Peyer's patch (tissue), 4 donors: ENCODE data around the gene ACSL5. TPM values are rescaled to one million over a fixed set of nuclear protein-coding genes. Genes with fewer than 3 reads are reported as not detected.

Experiments used
- DNase-seq, 3 donors: peaks; one replicate each; pipeline ENCODE4 v3.0.0-alpha.2; 2017 to 2019
- H3K27ac ChIP-seq, 4 donors: fragments of 200-600 bp; sonication (generic); one replicate each; pipeline ENCODE4 v1.5.1; 2016 to 2019
- H3K27me3 ChIP-seq, 2 donors: fragments of 200-600 bp; sonication (generic); one replicate each; pipeline ENCODE4 v1.5.1; 2019
- H3K36me3 ChIP-seq, 3 donors: fragments of 200-600 bp; sonication (generic); one replicate each; pipeline ENCODE4 v1.5.1; 2016 to 2019
- H3K4me1 ChIP-seq, 4 donors: fragments of 200-600 bp; sonication (generic); one replicate each; pipeline ENCODE4 v1.5.1; 2016 to 2019
- H3K4me3 ChIP-seq, 4 donors: fragments of 200-600 bp; sonication (generic); 1 replicate in 3 of 4; 2 replicates in 1 of 4; pipeline ENCODE4 v1.5.1; 2016 to 2019; ENCODE audit warnings: mild to moderate bottlenecking in 1 of 4
- H3K9me3 ChIP-seq, 4 donors: fragments of 200-600 bp; sonication (generic); one replicate each; pipeline ENCODE4 v1.5.1; 2016 to 2019; ENCODE audit warnings: mild to moderate bottlenecking in 1 of 4
- POLR2A ChIP-seq, 2 donors: fragments of 450-650 bp; IDR thresholded peaks; one replicate each; pipeline ENCODE4 v1.5.1; 2017; ENCODE audit warnings: antibody characterized with exemption in 2 of 2, mild to moderate bottlenecking in 2 of 2, moderate library complexity in 2 of 2
- total RNA-seq, 4 donors: library from RNA; depleted of rRNA; stranded (reverse); fragments of >200 nt; gene quantifications; one replicate each; pipeline ENCODE4 v1.1.0, GENCODE V29; 2016
- TF ChIP-seq, protein P1 (sequence below), 6 experiments: fragments of 450-650 bp in 4 of 6; fragments of 200-600 bp in 2 of 6; sonication (generic) in 1 of 6; IDR thresholded peaks; one replicate each; pipeline ENCODE4 v1.5.1; 2017 to 2019; ENCODE audit warnings: antibody characterized with exemption in 6 of 6, mild to moderate bottlenecking in 3 of 6, moderate library complexity in 1 of 6

Gene ACSL5
- total RNA-seq, 4 donors from 2014 or later = 133 to 1,137 (median 595) TPM

DNA sequence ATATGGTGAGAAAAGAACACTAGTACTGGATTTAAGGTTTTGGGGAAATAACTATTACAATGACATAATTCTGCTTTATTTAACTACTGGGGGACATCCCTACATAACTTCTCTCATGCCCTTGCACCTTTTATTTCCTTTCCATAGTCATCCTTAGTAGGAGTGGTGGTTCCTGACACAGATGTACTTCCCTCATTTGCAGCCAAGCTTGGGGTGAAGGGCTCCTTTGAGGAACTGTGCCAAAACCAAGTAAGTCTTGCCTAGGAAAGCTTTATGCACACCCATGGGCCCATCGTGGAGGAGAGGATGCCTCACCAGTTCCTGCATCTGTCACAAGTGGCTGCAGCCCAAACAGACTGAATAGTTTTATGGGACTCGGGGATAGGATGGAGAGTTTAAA is 52.2 kb downstream of the ACSL5 start:
- peaks cover 0 to 91% (median 0%) of the 10 kb centered on the region in 3 donors for H3K36me3 ChIP-seq
- no peak for DNase-seq
- no peaks in the 10 kb centered on the region for H3K27me3 ChIP-seq
- H3K9me3 ChIP-seq = no peaks in the 10 kb centered on the region
- H3K4me1 ChIP-seq = no peaks in the 10 kb centered on the region
- no peak for TF ChIP-seq POLR2A (IDR thresholded peaks at IDR 0.05)
- TF ChIP-seq, protein P1, sequence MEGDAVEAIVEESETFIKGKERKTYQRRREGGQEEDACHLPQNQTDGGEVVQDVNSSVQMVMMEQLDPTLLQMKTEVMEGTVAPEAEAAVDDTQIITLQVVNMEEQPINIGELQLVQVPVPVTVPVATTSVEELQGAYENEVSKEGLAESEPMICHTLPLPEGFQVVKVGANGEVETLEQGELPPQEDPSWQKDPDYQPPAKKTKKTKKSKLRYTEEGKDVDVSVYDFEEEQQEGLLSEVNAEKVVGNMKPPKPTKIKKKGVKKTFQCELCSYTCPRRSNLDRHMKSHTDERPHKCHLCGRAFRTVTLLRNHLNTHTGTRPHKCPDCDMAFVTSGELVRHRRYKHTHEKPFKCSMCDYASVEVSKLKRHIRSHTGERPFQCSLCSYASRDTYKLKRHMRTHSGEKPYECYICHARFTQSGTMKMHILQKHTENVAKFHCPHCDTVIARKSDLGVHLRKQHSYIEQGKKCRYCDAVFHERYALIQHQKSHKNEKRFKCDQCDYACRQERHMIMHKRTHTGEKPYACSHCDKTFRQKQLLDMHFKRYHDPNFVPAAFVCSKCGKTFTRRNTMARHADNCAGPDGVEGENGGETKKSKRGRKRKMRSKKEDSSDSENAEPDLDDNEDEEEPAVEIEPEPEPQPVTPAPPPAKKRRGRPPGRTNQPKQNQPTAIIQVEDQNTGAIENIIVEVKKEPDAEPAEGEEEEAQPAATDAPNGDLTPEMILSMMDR (IDR thresholded peaks at IDR 0.05) = no peak
- H3K27ac ChIP-seq = no peak overlapping the region
- H3K4me3 ChIP-seq = no peak overlapping the region

DNA sequence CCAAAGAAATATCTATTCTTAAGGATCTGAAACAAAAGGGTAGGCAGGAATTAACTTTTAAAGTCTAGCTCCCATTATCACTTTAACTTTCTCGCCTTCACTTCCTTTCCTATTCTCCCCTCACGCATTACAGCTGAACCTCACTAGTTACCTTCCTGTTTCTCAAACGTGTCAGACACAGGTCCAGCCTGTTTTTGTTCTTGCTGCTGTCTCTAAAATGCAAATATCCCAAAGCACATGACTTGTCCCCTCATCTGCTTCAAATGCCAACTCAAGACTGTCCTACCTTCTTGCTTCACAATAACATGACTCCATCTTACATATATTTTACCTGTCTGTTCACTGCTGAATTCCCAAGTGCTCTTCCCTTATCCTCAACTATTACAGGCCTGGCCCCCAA is 55.2 kb downstream of the ACSL5 start:
- peak overlapping the region in 3 of 4 donors; percentile 58 to 80 (median 66) for H3K27ac ChIP-seq
- H3K4me3 ChIP-seq = no peak overlapping the region
- H3K4me1 ChIP-seq = no peaks in the 10 kb centered on the region
- H3K27me3 ChIP-seq = no peaks in the 10 kb centered on the region
- peaks cover 0 to 95% (median 0%) of the 10 kb centered on the region in 3 donors for H3K36me3 ChIP-seq
- DNase-seq = no peak
- no peaks in the 10 kb centered on the region for H3K9me3 ChIP-seq
- TF ChIP-seq, protein P1 (IDR thresholded peaks at IDR 0.05) = no peak
- no peak for TF ChIP-seq POLR2A (IDR thresholded peaks at IDR 0.05)

DNA sequence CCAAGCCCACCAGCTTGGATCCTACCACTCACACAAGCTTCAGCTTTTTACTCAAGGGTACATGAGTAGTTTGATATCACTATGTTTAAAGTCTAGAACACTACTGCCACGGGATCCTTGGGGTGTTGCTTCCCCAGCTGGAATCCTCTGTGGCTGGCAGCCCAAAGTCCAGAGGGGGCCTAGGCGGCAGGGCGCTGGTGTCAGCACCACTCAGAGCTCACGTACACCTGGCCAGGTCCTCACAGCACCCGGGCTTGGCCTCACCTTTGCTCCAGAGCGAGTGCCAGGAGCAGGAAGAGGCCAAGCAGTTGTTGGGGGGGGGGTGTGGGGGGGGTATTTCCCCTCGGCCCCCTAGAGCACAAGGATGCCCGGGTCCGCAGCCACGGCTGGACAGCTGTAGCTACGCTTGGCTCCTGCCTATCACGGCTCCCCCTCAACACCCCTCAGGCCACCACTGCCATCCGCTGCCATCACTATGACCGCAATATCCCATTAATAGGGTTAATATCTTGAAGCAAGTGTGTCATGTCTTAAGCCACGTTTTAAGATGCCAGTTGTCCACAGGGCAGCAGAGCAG is 55.8 kb downstream of the ACSL5 start:
- Histone ChIP-seq H3K27ac (peak overlapping the region in 3 of 4 donors; percentile 58 to 80 (median 66)), H3K4me1 (no peaks in the 10 kb centered on the region), H3K27me3 (no peaks in the 10 kb centered on the region), H3K36me3 (peaks cover 0 to 92% (median 0%) of the 10 kb centered on the region in 3 donors), H3K9me3 (no peaks in the 10 kb centered on the region), H3K4me3 (no peak overlapping the region)
- peak in 2 of 3 donors; percentile 76 to 78 for DNase-seq
- TF ChIP-seq POLR2A (IDR thresholded peaks at IDR 0.05) = peak in 1 of 2 donors; percentile 22
- TF ChIP-seq, protein P1 (IDR thresholded peaks at IDR 0.05) = peak in 1 of 6 experiments; percentile 3

DNA sequence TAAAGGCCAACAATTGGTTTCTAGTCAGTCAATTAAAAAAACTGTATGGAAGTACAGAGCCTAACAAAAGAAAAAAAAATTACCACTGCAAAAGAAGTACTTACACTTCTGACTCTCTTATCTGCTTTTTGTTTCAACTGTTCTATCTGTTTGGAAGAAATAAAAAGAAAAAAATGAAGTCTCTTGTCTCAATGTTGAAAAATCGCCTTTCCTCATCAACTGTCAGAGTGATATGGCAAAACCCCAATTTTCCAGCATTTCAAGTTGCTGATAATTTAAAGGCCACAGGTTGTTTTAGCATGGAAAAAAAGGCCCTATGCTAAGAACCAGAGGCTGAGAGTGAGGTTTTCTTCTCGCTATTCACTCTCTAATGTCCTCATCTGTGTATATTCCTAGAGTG is 59.2 kb downstream of the ACSL5 start:
- H3K9me3 ChIP-seq = no peaks in the 10 kb centered on the region
- peaks cover 0 to 6% (median 0%) of the 10 kb centered on the region in 4 donors for H3K4me1 ChIP-seq
- no peak for TF ChIP-seq POLR2A (IDR thresholded peaks at IDR 0.05)
- TF ChIP-seq, protein P1 (IDR thresholded peaks at IDR 0.05) = no peak
- H3K36me3 ChIP-seq = peaks cover 0 to 76% (median 6%) of the 10 kb centered on the region in 3 donors
- no peak for DNase-seq
- H3K27ac ChIP-seq = no peak overlapping the region
- no peaks in the 10 kb centered on the region for H3K27me3 ChIP-seq
- H3K4me3 ChIP-seq = no peak overlapping the region

DNA sequence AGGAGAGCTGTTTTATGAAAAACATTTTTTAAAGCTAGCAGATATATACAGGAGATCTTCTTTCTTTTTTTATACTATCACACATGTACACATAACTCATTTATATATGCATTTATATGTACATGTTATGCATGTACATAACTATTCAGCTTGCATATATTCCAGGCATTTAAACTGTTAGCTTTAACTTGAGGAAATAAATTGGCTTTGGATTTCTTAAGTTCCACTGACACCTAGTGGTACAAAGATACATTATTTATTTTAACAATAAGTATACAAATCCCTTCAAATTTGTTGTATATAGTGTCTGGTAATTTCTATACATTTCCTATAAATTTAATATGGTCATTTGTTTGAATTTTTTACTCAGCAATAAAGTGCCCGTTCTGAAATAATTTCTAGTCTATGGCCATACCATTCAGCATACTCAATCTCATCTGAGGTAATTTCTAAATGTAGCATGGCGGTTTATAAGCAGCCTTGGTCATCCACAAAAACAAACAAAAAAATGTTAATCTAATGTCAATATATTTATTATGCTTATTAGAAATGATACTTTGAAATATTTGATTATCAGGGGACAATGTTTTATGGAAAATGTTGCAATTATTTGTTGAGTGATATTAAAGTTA is 61.2 kb downstream of the ACSL5 start:
- H3K4me3 ChIP-seq = no peak overlapping the region
- no peaks in the 10 kb centered on the region for H3K9me3 ChIP-seq
- no peak for TF ChIP-seq POLR2A (IDR thresholded peaks at IDR 0.05)
- TF ChIP-seq, protein P1 (IDR thresholded peaks at IDR 0.05) = peak in 4 of 6 experiments; percentile 52 to 71 (median 64)
- H3K36me3 ChIP-seq = peaks cover 0 to 74% (median 6%) of the 10 kb centered on the region in 3 donors
- DNase-seq = no peak
- H3K27ac ChIP-seq = no peak overlapping the region
- H3K4me1 ChIP-seq = peaks cover 0 to 6% (median 0%) of the 10 kb centered on the region in 4 donors
- H3K27me3 ChIP-seq = no peaks in the 10 kb centered on the region
